Cerebellar nuclear complex (tissue), 1 donor: ENCODE measurements around the gene CEPT1.
"Not testable (repeated sequence)": the region's sequence is repeated elsewhere in the genome, so short reads cannot be mapped to it uniquely, and the experiment has no call there.

ENCODE experiments used
- DNase-seq, 2 experiments: peaks; one replicate each; lab custom pipeline; 2025; lab: John Stamatoyannopoulos, UW

CEPT1 gene

DNA sequence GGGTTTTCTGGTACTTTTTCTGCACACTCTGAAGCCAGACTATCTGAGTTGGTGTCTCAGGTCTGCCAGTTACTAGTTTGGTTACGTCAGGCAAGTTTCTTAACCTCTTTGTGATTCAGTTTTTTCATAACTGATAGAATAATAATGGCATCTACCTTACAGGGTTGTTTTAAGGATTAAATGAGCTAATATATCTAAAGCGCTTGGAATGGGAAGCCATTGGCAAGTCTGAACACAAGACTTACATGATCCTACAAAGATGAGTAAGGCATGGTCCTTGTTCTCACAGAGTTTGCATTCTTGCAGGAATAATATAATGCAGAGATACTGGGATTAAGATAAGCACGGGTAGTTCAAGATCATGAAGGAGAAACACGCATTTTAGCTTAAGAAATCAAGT lies 69.6 kb downstream of the CEPT1 start:
- no peak for DNase-seq

DNA sequence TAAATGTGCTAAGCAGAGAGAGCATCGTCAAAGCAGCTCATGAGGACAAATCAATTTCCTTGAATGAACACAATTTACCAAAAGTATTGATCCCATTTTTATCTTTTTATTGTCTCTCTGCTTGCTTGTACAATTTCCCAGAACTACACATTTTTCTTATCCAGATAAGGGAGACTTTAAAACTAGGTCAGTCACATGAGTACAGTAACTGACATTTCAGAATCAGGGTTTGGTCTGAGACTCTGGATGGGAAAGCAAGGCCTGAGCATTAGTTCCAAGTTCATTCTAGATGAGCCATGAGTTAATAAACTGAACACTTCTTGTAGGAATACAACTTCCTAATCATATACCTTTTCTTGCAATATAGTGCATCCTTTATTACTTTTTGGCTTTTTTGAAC lies 71.9 kb downstream of the CEPT1 start:
- no peak for DNase-seq

DNA sequence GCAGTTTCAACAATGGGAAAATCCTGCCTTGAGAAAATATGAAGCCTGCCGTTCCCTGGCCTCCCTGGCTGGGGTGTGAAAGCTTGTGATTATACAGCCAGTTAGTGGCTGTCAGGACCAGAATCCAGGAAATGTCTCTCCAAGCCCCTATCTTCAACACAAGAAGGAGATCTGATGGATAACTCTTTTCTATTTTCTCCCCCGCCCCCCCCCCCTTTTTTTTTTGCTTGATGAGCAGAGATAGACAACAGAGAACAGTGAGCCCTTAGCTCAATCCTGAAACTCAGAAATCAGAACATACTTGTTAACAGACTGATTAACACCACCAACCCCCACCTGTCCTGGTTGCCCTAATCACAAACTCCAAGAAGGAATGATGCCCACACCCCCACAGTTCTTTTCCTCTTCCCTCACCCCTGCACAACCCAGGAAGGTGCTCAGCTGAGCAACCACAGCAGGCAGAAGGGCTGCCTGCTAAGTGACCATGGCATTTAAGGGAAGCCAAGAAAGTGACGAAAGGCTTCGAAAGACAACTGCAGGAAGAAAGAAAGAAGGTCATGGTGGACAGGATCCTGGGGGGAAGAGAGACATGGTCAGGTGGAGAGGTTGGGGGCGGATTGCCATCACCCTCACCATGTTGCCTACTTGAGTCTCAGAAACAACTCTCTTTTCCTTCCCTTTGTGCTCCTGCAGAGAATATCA lies 72.8 kb downstream of the CEPT1 start:
- no peak for DNase-seq

DNA sequence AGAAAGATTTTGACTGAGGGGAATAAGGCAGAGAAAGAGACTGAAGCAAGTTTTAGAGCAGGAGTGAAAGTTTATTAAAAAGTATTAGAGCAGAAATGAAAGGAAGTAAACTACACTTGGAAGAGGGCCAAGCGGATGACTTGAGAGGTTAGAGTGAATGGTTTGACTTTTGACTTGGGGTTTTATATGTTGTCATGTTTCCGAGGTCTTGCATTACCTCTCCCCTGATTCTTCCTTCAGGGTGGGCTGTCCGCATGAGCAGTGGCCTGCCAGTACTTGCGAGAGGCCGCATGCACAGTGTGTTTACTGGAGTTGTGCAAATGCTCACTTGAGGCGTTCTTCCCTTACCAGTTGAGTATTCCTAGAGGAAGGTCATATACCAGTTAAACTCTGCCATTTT lies 73.4 kb downstream of the CEPT1 start:
- DNase-seq = no peak

DNA sequence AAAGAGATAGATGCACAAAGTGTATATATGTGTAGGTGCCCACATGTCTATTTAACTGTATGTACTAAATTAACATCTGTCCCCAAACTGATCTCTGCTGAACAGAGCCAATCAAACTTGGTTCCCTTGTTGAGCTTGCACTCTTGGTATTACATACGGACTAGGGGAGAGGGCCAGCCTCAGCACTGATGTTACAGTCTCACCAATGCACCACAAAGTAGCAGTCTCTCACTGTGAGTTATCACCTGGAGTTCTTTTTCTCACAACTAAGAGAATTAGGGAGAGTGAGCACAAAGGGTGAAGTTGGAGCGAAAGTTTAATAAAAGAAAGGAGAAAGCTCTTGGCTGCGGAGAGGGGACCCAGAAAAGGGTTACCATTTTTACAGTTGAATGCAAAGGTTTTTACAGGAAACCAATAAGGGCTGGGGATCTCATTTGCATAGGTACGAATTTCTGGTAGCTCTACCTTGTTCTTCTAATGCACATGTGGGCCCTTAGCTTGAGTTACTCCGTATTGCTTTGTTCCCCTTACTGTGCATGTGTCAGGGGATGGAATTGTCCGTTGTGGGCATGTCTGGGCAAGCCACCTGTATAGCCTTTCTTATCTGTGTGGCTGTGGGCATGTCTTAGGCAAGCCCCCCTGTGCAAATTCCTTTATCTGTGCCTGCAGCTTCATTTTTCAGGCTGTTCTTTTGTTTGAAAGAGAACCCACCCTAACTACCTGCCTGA lies 74.2 kb downstream of the CEPT1 start:
- no peak for DNase-seq

DNA sequence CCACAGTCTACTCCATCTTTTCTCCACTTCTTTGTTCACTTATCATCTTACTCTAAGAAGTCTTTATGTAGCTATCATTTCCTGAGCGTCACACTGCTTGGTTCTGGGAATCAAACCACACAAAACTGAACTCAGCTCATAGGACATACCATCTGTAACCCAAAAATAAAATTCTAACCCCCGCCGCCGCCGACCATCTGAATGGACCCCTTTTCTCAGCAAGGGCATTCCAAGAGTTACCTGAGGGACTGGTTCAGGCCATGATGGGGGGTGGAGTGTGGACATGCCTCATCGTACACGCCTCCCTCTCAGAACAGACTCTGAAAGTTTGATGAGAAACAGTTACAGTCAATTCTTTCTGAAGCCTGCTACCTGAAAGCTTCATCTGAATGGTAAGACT lies 74.9 kb downstream of the CEPT1 start:
- no peak for DNase-seq

DNA sequence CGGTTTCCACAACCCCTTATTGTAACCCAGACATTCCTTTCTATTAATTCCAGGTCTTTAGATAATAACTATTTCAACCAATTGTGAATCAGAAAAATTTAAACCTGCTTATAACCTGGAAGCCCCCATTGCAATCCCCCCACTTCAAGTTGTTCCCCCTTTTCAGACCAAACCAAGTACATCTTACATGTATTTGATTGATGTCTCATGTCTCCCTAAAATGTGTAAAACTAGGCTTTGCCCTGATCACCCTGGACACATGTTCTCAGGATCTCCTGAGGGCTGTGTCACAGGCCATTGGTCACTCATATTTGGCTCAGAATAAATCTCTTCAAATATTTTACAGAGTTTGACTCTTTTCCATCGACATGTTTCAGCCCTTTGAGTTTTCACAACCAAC lies 75.3 kb downstream of the CEPT1 start:
- not testable (repeated sequence) for DNase-seq

DNA sequence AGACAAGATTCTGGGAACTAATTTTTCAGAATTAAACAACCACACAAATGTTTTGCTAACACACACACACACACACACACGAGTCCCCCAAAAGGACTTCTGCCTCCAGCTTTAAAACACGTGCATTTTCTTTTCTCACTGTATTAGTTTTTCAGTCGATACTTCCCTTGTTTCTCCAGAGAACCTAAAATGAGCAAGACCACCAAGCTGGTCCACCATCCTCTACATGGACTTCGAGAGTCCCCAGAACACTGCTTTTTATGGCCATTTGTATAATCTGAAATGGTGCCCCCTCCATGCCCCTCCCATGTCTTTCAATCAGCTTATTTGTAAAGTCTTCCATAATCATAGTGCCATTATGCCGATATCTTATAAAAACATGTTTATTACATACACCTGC lies 76.7 kb downstream of the CEPT1 start:
- DNase-seq = no peak

DNA sequence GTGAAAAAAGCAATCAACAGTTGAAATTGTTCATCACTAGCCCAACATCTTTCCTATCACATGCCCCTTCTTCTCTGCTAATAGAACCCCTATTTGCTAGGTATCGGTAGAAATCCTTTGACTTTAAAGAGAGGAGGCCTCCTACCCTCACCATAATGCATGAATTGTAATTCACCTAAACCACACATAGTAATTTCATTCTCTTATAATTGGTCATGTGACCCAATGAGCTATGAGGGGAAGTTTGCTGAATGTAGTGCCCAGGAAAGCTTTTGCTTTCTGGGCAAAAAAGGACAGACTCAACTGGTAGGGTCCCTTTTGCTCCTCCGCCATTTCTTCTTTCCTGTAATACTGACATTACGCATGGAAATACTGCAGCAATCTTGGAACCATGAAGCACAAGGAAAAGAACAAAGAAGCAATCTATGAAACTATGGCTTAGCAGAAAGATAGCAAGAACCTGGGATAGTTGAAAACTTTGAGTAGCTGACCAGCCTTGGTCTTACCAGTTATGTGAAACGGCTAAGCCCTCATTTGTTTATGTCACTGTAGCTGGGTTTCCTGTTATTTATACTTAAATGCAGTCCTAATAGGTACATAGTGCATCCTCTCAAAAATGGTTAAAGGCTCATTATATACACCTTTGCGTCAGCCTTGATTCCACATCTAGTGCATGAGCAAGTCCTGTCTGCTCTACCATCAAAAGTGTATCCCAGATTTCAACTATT lies 77.3 kb downstream of the CEPT1 start:
- no peak for DNase-seq

DNA sequence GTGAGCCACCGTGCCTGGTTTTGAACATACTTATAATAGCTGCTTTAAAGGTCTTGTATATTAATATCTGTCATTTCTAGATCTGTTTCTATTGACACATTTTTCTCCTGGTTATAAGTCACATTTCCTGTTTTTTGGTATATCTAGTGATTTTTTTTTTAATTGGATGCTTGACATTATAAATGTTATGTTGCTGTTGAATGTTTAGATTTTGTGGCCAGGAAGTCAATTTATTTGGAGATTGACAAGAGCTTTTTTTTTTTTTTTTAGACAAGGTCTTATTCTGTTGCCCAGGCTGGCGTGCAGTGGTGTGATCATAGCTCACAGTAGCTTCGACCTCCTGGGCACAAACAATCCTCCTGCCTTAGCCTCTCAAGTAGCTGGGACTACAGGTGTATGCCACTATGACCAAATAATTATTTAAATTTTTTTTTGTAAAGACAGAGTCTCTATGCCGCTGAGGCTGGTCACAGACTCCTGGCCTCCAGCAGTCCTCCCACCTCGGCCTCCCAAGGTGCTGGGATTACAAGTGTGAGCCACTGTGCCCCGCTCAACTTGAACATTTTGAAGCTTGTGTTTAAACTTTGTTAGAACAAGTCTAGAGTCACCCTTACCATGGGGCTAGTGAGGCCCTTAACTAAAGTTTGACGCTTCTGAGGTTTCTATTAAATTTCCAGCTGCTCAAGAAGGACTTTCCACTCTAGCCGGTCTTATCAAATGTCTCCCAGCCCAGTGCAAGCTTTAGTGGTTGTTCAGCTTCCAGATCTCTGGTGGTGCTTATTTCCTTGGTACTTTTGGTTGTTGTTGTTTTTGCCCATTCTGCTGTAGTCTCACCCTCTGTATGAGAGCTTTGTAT lies 78.9 kb downstream of the CEPT1 start:
- DNase-seq = no peak

DNA sequence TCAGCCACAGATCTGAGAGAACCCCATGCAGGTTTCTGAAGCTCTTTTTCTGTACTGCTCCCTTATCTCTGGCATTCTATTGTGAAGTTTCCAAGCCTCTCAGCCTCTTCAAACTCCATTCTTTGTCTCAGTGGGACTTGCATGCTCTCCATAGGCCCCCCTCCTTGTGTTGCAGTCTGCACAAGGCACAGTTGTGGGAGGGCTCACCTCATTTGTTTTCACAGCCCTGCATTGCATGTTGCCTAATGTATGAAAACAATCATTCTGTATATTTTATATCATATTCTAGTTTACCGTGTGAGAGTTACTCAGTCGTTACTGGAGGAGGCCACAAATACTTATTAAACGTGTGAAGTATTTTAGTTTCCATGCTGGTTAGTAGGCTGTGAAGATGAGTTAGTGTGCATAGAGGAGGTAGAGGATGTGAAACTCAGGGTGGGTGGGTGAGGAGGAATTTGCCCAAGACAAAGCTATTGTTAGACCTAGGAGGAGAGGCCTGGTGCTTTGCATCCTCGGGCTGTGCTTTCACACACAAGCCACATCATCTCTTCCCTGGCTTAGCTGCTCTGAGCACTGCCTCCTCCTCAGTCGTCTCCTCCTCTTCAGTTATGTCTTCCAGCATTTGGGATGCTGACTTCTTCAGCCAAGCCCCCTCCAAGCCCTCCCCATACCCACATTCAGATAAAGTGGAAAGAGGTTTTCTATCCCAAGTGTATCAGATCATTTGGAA lies 79.7 kb downstream of the CEPT1 start:
- DNase-seq = no peak

DNA sequence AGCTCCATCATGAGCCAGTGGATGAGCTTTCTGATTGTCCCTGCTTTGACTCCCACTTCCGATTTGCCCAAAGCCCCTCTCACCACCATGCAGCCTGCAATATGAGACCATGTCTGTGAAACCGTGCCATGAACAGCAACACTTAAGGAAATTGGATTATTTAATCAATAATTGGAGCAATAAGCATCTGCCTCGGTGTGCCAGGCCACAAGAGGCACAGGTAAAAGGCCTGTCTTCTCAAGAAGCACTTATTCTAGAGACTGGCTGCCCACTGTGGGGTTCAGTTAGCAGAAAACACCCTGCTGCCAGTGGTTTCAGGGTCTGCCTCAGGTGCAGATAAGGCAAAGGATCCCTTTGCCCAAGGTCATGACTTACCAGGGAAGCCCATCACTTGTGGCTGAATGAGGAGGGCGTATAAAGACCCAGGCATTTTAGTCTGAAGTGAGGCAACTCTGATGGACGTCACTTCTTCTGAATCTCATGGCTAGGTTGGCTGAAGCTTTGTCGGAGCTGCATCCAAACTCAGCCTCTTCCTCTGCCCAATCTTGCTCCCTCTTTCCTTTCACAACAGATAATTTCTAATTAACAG lies 80.4 kb downstream of the CEPT1 start:
- no peak for DNase-seq

DNA sequence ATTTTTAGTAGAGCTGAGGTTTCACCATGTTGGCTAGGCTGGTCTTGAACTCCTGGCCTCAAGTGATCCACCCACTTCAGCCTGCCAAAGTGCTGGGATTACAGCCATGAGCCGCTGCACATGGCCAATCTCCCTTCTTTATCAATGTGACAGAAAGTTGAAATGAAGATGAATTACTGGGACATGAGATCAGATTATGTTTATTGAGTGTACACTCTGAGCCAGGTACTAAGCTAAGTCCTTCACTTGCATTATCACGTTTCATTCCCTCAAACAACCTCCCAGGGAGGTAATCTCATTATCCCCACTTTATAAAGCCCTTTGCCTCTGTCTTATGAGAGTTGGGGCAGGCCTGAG lies 81.2 kb downstream of the CEPT1 start:
- DNase-seq = no peak

DNA sequence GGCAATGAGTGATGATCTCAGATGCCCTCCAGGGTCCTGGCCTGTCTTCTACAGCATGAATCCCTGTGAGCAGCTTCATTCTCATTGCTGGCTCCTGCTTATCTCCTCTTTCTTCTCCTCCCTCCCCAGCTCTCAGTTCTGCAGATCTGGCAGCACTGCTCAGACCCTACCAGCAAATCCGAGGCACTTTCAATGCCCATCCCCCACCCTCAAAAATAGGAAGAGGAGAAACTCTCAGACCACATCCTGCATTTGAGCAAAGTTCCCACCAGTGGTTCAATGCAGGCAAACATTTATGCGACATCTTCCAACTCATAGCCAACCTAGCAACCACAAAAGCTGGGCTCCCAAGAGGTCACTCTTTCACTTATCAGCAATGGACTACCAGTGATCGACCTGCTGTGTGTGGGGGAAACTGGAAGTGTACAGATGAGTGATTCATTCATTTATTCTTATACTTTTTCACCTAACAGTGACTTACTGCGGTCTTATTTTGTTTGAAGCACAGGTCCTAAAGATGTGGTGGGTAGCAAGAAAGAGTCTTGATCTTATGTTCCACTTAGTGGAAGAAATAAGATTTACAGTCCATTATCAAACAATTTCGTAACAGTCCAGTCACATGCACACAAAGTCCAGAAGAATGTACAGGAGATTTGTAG lies 81.7 kb downstream of the CEPT1 start:
- no peak for DNase-seq

DNA sequence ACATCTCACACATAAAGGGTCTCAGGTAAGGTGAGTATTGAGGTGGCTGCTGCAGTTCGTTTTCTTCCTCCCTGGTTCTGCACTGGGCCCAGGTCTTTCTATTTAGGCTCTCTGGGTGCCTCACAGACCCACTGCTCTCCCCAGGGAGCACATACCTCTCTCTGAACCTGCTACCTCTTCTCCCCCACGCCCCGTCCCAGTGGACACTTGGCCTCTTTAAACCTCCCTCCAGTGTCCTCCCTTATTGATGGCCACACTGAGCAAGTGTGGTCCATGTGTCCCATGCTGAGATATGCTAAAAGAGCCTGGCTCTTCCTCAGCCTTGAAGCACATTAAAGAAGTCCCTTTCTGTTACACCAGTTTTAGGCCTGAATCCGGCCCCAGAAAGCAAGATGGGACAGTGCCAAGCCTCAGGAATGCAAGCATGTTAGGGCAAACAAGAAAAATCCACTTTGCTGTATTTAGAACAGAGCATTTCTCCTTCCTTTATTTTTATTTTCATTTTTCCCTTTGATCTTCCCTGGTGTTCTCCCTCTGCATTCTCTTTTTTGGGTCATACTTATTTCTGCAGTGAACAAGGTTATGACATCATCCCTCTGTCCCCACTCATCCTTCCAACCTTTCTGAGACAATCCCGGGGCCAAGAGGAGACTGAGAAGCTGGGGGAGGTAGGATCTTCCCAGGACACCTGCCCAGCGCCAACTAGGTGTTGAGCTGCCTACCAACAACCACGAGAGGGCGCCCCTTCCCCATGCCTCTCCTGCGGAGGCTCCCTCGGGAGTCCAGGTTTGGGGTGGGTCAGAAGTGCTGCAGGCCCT lies 82.5 kb downstream of the CEPT1 start:
- no peak for DNase-seq

DNA sequence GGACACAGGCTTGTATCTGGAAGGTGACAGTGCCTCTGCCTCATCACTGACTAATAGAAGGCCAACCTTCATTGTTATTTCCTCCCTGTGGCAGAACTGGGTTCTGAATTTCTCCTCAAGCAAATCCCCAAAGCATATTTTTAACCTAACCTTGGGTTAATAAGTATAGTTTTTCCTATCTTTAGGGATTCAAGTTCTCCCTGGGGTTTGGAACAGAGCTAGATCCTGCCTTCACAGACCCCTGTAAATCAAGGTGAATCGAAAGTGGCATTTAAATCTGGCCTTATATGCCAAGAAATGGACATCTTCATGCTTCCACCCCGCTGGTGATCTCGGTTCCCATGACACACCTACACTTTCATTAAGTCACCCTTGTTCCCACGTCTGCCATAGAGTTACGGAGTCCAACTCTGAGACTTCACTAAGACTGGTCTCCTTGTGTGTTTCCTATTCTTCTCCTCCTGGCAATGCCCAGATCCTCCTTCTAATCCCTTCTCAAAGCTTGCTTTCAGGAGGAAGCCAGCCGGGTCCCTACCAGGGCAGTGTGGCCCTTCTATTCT lies 83.2 kb downstream of the CEPT1 start:
- no peak for DNase-seq

DNA sequence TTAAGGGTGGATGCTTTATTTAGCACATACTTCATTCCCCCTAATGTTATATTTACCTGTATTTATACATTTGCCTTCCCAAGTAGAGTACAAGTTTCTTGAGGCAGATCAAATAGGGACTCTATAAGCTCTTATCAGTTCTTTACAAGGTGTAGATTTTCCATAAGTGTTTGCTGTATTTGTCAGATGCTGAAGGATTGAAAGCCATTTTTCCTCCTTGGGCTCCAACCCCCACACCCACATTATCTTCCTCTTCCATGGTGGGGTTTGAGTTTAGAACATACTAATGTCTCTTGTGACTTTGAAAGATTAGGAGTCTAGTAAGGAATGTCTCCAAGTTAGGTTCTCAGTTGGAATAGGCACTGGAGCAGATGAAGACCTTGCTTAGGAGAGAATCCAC lies 85.1 kb downstream of the CEPT1 start:
- no peak for DNase-seq

DNA sequence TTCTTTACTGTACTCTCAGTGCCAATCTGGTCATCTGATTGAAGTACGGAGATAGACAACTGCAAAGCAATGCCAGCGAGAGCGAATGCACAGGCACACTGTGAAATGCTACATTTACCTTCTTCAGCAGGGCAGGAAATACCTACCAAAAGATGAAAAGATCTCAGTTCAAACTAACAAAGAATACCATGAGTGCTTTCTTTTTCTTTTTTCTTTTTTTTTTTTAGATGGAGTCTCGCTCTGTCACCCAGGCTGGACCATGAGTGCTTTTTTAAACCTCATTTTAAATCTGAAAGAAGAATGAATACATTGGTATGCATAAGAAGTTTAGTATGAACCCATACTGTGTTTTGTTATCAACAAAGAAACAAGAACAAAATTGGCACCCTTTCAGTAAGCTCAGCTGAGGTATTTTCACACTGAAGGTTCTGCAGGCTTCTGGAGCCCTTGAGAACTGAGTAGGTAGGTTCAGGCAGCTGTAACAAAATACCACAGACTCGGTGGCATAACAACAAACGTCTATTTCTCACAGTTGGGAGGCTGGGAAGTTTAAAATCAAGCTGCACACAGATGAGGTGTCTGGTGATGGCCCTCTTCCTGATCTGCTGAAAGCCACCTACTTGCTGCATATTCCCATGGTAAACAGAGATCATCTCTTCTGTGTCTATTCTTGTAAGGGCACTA lies 85.8 kb downstream of the CEPT1 start:
- DNase-seq = no peak

DNA sequence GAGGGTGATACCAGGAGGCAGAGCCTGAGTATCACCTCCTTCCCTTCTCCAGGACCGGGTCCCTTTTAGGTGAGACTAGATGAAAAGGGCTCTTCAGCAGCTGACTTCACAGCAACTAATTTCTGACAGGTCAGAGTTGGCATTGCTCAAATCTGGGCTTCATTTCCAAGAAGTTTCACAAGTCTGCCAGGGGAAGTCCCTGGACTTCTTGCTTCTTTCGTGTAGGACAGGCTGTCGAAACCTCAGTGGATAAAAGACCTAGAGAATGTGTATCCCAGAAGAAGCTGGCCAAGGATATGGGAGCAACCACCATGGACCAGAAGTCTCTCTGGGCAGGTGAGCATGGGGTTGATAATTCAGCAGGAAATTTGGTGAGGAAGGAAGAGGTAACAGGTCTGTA lies 87.4 kb downstream of the CEPT1 start, which contains the start of gene CHI3L2:
TSS of gene CHI3L2 (plus strand) at position 280 of the 400 bp plus-strand sequence. CDS start at position 297, 17 bp downstream.
- no peak for DNase-seq
